Natural killer cell (primary cell): ENCODE data around the gene PSMD9. TPM values are rescaled to one million over a fixed set of nuclear protein-coding genes. Genes with fewer than 3 reads are reported as not detected.
A peak's percentile ranks its signal among the peaks of the same experiment; 100 is the strongest.

Experiments used
- ATAC-seq, 3 donors: fragments of 150-1000 bp in 2 of 3; fragments of 200-7000 bp in 1 of 3; cut with Tn5 transposase; 1 replicate in 1 of 3; 2 replicates in 2 of 3; pipeline ENCODE4 v1.10.0; 2021; ENCODE audit warnings: mild to moderate bottlenecking in 2 of 3, moderate library complexity in 2 of 3
- DNase-seq, 2 donors: peaks; one replicate each; pipeline versions ENCODE4 v3.0.0 to v3.0.0-alpha.2; 2013 to 2021; ENCODE audit warnings: mixed read lengths in 1 of 2
- H3K27ac ChIP-seq: one replicate; pipeline ENCODE4 v1.5.1; 2013; ENCODE audit warnings: mild to moderate bottlenecking, low read length
- H3K27me3 ChIP-seq: one replicate; pipeline ENCODE4 v1.6.1; 2013; ENCODE audit warnings: low read length; ENCODE audit not compliant: control insufficient read depth, insufficient read depth
- H3K36me3 ChIP-seq: one replicate; pipeline ENCODE4 v1.6.1; 2013; ENCODE audit warnings: low read length; ENCODE audit not compliant: control insufficient read depth, insufficient read depth
- H3K4me1 ChIP-seq: one replicate; pipeline ENCODE4 v1.6.1; 2013; ENCODE audit warnings: low read length; ENCODE audit not compliant: control insufficient read depth, insufficient read depth
- H3K4me3 ChIP-seq: one replicate; pipeline ENCODE4 v1.5.1; 2013; ENCODE audit warnings: low read length
- H3K9me3 ChIP-seq: one replicate; pipeline ENCODE4 v1.6.1; 2013; ENCODE audit warnings: low read length; ENCODE audit not compliant: control insufficient read depth, insufficient read depth
- H3K27ac Mint-ChIP-seq, 2 donors: one replicate each; pipeline ENCODE4 v1.8.0; 2022; ENCODE audit warnings: mild to moderate bottlenecking in 2 of 2, mixed read lengths in 2 of 2, moderate library complexity in 1 of 2
- H3K27me3 Mint-ChIP-seq, 2 donors: one replicate each; pipeline ENCODE4 v1.8.0; 2022; ENCODE audit warnings: low read depth in 2 of 2, mixed read lengths in 2 of 2
- H3K36me3 Mint-ChIP-seq: one replicate; pipeline ENCODE4 v1.8.0; 2022; ENCODE audit warnings: mixed read lengths
- H3K4me1 Mint-ChIP-seq, 2 donors: one replicate each; pipeline ENCODE4 v1.8.0; 2022; ENCODE audit warnings: mixed read lengths in 2 of 2
- H3K4me3 Mint-ChIP-seq: one replicate; pipeline ENCODE4 v1.8.0; 2022; ENCODE audit warnings: mild to moderate bottlenecking, moderate library complexity, mixed read lengths
- H3K9me3 Mint-ChIP-seq, 2 donors: one replicate each; pipeline ENCODE4 v1.8.0; 2022; ENCODE audit warnings: mixed read lengths in 2 of 2
- CTCF ChIP-seq: fragments of 200-600 bp; IDR thresholded peaks from one replicate; pipeline ENCODE4 v1.8.0; 2022; ENCODE audit warnings: antibody characterized with exemption
- WGBS: methylation state at CpG from one replicate; pipeline ENCODE4 v1.1.7; 2013; ENCODE audit warnings: missing lambda C conversion rate; ENCODE audit not compliant: insufficient coverage; 5-methylcytosine and 5-hydroxymethylcytosine counted together
- intact Hi-C: fragments of 100-400 bp; cut with micrococcal nuclease; formaldehyde crosslinking; loops from one replicate; pipeline ENCODE4 v1.14.2; 2022
- total RNA-seq, 4 donors: library from RNA; stranded (reverse); fragments of 120-200 nt in 1 of 4; gene quantifications; one replicate each; pipeline versions ENCODE4 v1.2.3 to v1.2.4, GENCODE V29; 2013 to 2022

The PSMD9 gene
- total RNA-seq, 3 donors from 2014 or later (not counting 1 experiment from before 2014, with no cell fraction given) = 32.0 to 47.6 (median 47.2) TPM

GRCh38 chr12:121918679-121919038 is 30.1 kb downstream of the PSMD9 start:
- Histone ChIP-seq H3K4me1 (peaks cover 13% of the 10 kb centered on the region), H3K27me3 (no peaks in the 10 kb centered on the region), H3K36me3 (peaks cover 8% of the 10 kb centered on the region), H3K9me3 (no peaks in the 10 kb centered on the region), H3K4me3 (no peak overlapping the region), H3K27ac (peak overlapping the region; percentile 28)
- intact Hi-C loops = loop anchor here (1.0 kb wide), 1 partner anchor 30 kb away; the partner anchor contains the start of gene PSMD9
- TF ChIP-seq CTCF = no peak
- Mint-ChIP-seq H3K27me3 (peaks cover 0 to 2% of the 10 kb centered on the region in 2 donors), H3K4me3 (peak overlapping the region; percentile 88), H3K4me1 (peaks cover 9 to 12% of the 10 kb centered on the region in 2 donors), H3K36me3 (no peaks in the 10 kb centered on the region), H3K9me3 (no peaks in the 10 kb centered on the region), H3K27ac (peak overlapping the region; percentile 88 to 91)
- WGBS = 35% methylated on average over 22 of the region's 22 CpGs
- DNase-seq (no peak), ATAC-seq (peak in 1 of 3 donors; percentile 5)

DNA sequence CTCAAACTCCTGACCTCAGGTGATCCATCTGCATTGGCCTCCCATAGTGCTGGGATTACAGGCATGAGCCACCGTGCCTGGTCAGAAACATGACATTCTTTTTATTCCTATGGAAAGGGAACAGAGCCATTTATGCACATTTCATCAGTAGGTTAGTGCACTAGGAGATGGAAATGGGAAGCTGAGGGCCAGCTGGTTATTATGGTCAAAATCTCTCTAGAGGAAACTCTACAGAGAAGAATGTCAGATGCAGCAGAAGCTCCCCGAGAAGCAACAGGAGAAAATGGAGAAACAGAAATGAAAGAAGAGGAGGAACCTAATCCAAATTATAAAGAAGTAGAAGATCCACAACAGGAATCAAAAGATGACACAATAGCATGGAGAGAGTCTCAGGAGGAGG is 32.5 kb downstream of the PSMD9 start:
- peaks cover 0 to 4% of the 10 kb centered on the region in 2 donors for H3K27me3 Mint-ChIP-seq

GRCh38 chr12:121925358-121925695 is 36.7 kb downstream of the PSMD9 start:
- Mint-ChIP-seq H3K27ac (no peak overlapping the region), H3K27me3 (peaks cover 4 to 7% of the 10 kb centered on the region in 2 donors), H3K36me3 (no peaks in the 10 kb centered on the region), H3K9me3 (no peaks in the 10 kb centered on the region), H3K4me3 (no peak overlapping the region), H3K4me1 (peaks cover 0 to 4% of the 10 kb centered on the region in 2 donors)
- no peak for TF ChIP-seq CTCF
- 87% methylated on average over 7 of the region's 7 CpGs for WGBS
- Histone ChIP-seq H3K9me3 (no peaks in the 10 kb centered on the region), H3K36me3 (no peaks in the 10 kb centered on the region), H3K27me3 (no peaks in the 10 kb centered on the region), H3K27ac (no peak overlapping the region), H3K4me1 (no peaks in the 10 kb centered on the region), H3K4me3 (no peak overlapping the region)
- intact Hi-C loops = no loop called here
- ATAC-seq (no peak), DNase-seq (no peak)

More for the DNA sequence above, 32.5 kb downstream of the PSMD9 start:
- H3K27ac ChIP-seq = no peak overlapping the region
- H3K4me3 ChIP-seq = no peak overlapping the region
- Mint-ChIP-seq H3K9me3 (no peaks in the 10 kb centered on the region), H3K36me3 (no peaks in the 10 kb centered on the region), H3K27ac (no peak overlapping the region), H3K4me3 (no peak overlapping the region), H3K4me1 (peaks cover 9 to 12% of the 10 kb centered on the region in 2 donors)
- DNase-seq (no peak), ATAC-seq (no peak)
- peaks cover 13% of the 10 kb centered on the region for H3K4me1 ChIP-seq
- H3K9me3 ChIP-seq = no peaks in the 10 kb centered on the region
- no peaks in the 10 kb centered on the region for H3K36me3 ChIP-seq
- no peak for TF ChIP-seq CTCF
- no peaks in the 10 kb centered on the region for H3K27me3 ChIP-seq
- intact Hi-C loops = no loop called here
- WGBS = 88% methylated on average over 1 of the region's 2 CpGs
